Stimulated activated CD8-positive, alpha-beta memory T cell treated with anti-CD3 and anti-CD28 coated beads, Interleukin-4, amount 100 ng/mL, for 1 hour (primary cell): Measurements from ENCODE around the gene CFAP210.

Source experiments
- DNase-seq, 2 donors: peaks; one replicate each; pipeline ENCODE4 v3.0.0-alpha.2; 2020; ENCODE audit warnings: low read depth in 2 of 2, low spot score in 1 of 2

The CFAP210 gene

GRCh38 chr2:169673921-169674320, 20.3 kb downstream of the CFAP210 start:
- DNase-seq, result no peak

GRCh38 chr2:169673106-169673505, 21.1 kb downstream of the CFAP210 start:
- DNase-seq, result no peak

GRCh38 chr2:169672406-169672805, 21.8 kb downstream of the CFAP210 start:
- no peak for DNase-seq

GRCh38 chr2:169670937-169671336, 23.3 kb downstream of the CFAP210 start:
- DNase-seq, result no peak

- DNase-seq, result no peak
Observed at GRCh38 chr2:169670215-169670651, 24.0 kb downstream of the CFAP210 start.

GRCh38 chr2:169667583-169667982, 26.6 kb downstream of the CFAP210 start:
- no peak for DNase-seq

- DNase-seq, result no peak
Observed at GRCh38 chr2:169664978-169665930, 29.0 kb downstream of the CFAP210 start.

- DNase-seq, result no peak
Observed at GRCh38 chr2:169664600-169664977, 29.6 kb downstream of the CFAP210 start.

- no peak for DNase-seq
Observed at GRCh38 chr2:169663247-169663646, 31.0 kb downstream of the CFAP210 start.

- no peak for DNase-seq
Observed at GRCh38 chr2:169662744-169663143, 31.5 kb downstream of the CFAP210 start.

- DNase-seq, result no peak
Observed at GRCh38 chr2:169661265-169661664, 32.9 kb downstream of the CFAP210 start.

GRCh38 chr2:169659320-169659719, 34.9 kb downstream of the CFAP210 start:
- no peak for DNase-seq

GRCh38 chr2:169658877-169659276, 35.3 kb downstream of the CFAP210 start:
- DNase-seq, result no peak

GRCh38 chr2:169656164-169656563, 38.0 kb downstream of the CFAP210 start:
- DNase-seq, result no peak

- no peak for DNase-seq
Observed at GRCh38 chr2:169653636-169654035, 40.6 kb downstream of the CFAP210 start.

- DNase-seq, result no peak
Observed at GRCh38 chr2:169649278-169649677, 44.9 kb downstream of the CFAP210 start.

- DNase-seq, result no peak
Observed at GRCh38 chr2:169647496-169647895, 46.7 kb downstream of the CFAP210 start.

- no peak for DNase-seq
Observed at GRCh38 chr2:169644173-169644572, 50.0 kb downstream of the CFAP210 start.

- no peak for DNase-seq
Observed at GRCh38 chr2:169641464-169641863, 52.7 kb downstream of the CFAP210 start.

GRCh38 chr2:169640104-169640503, 54.1 kb downstream of the CFAP210 start:
- DNase-seq, result no peak

GRCh38 chr2:169637620-169638019, 56.6 kb downstream of the CFAP210 start:
- no peak for DNase-seq

GRCh38 chr2:169636440-169637097, 57.6 kb downstream of the CFAP210 start:
- DNase-seq, result no peak
